Neural crest cell (in vitro differentiated cells): ENCODE results near the gene USP40. TPM values are rescaled to one million over a fixed set of nuclear protein-coding genes. Genes with fewer than 3 reads are reported as not detected.

Experiments
- DNase-seq: peaks from one replicate; pipeline ENCODE4 v3.0.0; 2021; ENCODE audit warnings: low read depth, mixed read lengths, low spot score
- H3K27ac Mint-ChIP-seq: one replicate; pipeline ENCODE4 v1.8.0; 2021; ENCODE audit warnings: mild to moderate bottlenecking, mixed read lengths; ENCODE audit not compliant: unreplicated experiment
- H3K27me3 Mint-ChIP-seq: 2 replicates; pipeline ENCODE4 v1.8.0; 2021; ENCODE audit warnings: low read depth, mild to moderate bottlenecking, mixed read lengths
- H3K36me3 Mint-ChIP-seq: 2 replicates; pipeline ENCODE4 v1.8.0; 2021; ENCODE audit warnings: low read depth, mild to moderate bottlenecking, mixed read lengths
- H3K4me1 Mint-ChIP-seq: 2 replicates; pipeline ENCODE4 v1.8.0; 2021; ENCODE audit warnings: mixed read lengths
- H3K4me3 Mint-ChIP-seq: one replicate; pipeline ENCODE4 v1.8.0; 2021; ENCODE audit warnings: mild to moderate bottlenecking, mixed read lengths
- H3K9me3 Mint-ChIP-seq: 2 replicates; pipeline ENCODE4 v1.8.0; 2021; ENCODE audit warnings: mixed read lengths
- total RNA-seq: library from RNA; stranded (reverse); gene quantifications from 2 replicates; pipeline ENCODE4 v1.2.1, GENCODE V29; 2021
- TF ChIP-seq, protein P1 (sequence below): fragments of 200-600 bp; sonication (generic); conservative IDR thresholded peaks from 2 replicates; pipeline ENCODE4 v1.5.0; 2021; ENCODE audit warnings: antibody characterized with exemption, mild to moderate bottlenecking

Gene USP40
- total RNA-seq, 1 donor from 2014 or later, result 25.3 TPM

DNA sequence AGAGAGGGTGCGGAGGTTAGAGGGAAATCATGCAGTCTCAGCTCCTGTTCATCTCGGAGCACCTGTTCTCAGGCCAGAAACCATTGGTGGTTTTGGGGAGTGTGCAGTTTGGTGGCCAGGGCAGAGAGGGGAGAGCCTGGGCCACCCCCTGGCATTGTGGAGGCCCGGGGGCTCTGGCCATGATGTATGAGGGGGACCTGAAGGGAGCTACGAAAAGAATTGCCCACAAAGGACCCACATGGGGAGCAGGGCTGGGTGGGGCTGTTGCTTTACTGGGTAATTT is 124.6 kb downstream of the USP40 start:
- DNase-seq, result no peak
- H3K27me3 Mint-ChIP-seq, result no peaks in the 10 kb centered on the region
- TF ChIP-seq, protein P1, sequence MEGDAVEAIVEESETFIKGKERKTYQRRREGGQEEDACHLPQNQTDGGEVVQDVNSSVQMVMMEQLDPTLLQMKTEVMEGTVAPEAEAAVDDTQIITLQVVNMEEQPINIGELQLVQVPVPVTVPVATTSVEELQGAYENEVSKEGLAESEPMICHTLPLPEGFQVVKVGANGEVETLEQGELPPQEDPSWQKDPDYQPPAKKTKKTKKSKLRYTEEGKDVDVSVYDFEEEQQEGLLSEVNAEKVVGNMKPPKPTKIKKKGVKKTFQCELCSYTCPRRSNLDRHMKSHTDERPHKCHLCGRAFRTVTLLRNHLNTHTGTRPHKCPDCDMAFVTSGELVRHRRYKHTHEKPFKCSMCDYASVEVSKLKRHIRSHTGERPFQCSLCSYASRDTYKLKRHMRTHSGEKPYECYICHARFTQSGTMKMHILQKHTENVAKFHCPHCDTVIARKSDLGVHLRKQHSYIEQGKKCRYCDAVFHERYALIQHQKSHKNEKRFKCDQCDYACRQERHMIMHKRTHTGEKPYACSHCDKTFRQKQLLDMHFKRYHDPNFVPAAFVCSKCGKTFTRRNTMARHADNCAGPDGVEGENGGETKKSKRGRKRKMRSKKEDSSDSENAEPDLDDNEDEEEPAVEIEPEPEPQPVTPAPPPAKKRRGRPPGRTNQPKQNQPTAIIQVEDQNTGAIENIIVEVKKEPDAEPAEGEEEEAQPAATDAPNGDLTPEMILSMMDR, result no peak
- no peak overlapping the region for H3K4me3 Mint-ChIP-seq
- H3K36me3 Mint-ChIP-seq, result peaks cover 6% of the 10 kb centered on the region
- no peaks in the 10 kb centered on the region for H3K9me3 Mint-ChIP-seq
- H3K4me1 Mint-ChIP-seq, result peaks cover under 1% of the 10 kb centered on the region
- H3K27ac Mint-ChIP-seq, result no peak overlapping the region

DNA sequence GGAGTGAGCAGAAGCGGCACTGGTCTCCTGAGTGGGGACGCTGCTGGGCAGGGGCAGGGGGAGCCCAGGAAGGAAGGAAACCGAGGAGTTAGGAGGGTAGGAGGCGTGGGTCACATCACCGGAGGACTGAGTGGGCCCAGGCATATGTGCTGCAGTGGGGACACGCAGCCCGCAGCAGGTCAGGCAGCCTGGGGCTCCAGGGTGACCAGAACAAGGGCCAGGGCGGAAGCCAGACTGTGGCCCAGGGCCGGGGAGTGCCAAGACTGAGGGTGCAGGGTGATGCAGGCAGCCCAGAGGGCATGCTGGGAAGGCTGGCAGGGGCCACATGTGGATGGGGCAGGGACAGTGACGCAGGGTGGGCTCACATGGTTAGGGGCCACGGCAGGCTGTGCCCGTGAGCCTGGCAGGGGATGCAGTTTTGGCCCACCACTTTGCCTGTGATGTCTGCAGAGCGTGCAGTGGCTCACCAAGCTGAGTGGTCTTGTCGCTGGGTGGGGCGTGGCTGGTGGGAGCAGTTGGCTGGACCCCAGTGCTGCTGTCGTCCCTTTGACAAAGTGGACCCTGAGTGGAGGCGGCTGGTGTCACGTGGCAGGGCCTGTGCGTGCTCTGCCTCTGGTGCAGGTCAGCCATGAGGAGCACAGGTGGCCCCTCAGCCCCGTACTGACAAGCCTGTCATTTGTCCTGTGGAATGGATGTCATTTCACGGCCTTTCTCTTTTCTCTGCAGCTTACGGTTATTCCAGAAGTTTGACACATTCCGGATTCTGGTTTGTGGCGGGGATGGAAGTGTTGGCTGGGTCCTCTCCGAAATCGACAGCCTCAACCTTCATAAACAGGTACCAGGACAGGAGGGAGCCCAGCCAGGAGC is 125.2 kb downstream of the USP40 start:
- Mint-ChIP-seq H3K27me3 (no peaks in the 10 kb centered on the region), H3K4me3 (no peak overlapping the region), H3K9me3 (no peaks in the 10 kb centered on the region), H3K36me3 (peaks cover 6% of the 10 kb centered on the region), H3K27ac (peak overlapping the region; percentile 88), H3K4me1 (no peaks in the 10 kb centered on the region)
- no peak for DNase-seq
- TF ChIP-seq, protein P1, result no peak

DNA sequence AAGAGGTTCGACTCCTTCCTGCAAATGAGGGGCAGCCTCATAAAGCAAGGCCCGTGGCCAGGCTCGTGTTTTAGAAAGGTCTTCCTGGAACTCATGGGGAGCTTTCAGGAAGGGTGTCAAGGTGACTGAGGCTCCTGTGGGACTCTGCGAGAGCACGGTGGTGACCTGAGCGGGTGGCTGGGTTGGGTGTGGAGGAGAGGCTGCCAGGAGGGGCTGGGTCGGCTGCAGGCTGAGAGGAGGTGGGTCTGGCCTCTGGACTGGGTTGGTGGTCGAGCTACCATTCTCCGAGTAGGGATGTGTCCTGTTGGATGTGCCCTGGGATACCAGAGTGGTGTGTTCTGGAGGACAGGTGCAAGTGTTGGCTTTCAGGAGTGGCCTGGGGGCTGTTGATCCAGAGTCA is 125.9 kb downstream of the USP40 start:
- Mint-ChIP-seq H3K36me3 (peaks cover 5% of the 10 kb centered on the region), H3K27me3 (no peaks in the 10 kb centered on the region), H3K4me3 (no peak overlapping the region), H3K4me1 (no peaks in the 10 kb centered on the region), H3K27ac (peak overlapping the region; percentile 88), H3K9me3 (no peaks in the 10 kb centered on the region)
- TF ChIP-seq, protein P1, result no peak
- DNase-seq, result no peak

DNA sequence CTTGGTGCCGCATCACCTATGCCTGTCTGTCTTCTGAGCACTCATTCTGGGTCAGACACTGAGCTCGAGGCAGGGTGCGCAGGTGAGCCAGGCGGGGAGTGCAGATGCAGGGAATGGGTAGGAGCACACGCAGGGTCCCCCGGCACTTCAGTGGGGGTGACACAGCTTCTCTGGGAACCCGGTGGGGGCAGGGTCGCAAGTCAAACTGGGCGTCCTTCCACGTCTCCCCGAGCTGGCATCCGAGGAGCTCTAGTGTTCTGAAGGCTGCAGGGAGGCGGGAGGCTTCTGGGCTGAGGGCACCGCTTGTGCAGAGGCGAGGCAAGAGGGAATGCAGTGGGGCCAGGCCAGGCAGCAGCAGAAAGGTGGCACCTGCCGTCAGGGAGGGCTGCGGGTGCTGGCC is 126.3 kb downstream of the USP40 start:
- Mint-ChIP-seq H3K36me3 (peaks cover 4% of the 10 kb centered on the region), H3K9me3 (no peaks in the 10 kb centered on the region), H3K4me1 (no peaks in the 10 kb centered on the region), H3K27ac (no peak overlapping the region), H3K27me3 (no peaks in the 10 kb centered on the region), H3K4me3 (no peak overlapping the region)
- no peak for DNase-seq
- TF ChIP-seq, protein P1, result no peak

DNA sequence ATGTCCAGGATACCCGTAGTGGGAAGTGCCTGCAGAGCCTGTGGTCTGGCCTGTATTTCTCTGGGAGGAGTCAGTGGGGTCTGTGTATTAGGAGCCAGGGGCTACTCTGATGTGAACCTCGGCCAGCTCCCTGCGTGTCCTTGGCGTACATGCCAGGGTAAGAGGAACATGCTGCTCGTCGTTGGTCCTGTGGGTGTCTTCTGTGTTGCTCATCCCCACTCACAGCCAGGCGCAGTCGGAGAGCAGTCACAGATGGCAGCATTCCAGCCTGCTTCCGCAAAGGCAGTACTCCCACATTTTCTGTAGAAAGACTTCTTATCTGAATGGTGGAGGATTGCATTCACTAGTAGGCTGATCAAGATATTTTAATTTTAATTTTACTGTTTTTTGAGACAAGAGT is 127.4 kb downstream of the USP40 start:
- TF ChIP-seq, protein P1, result no peak
- peaks cover 2% of the 10 kb centered on the region for H3K36me3 Mint-ChIP-seq
- no peak overlapping the region for H3K4me3 Mint-ChIP-seq
- H3K27me3 Mint-ChIP-seq, result no peaks in the 10 kb centered on the region
- no peak for DNase-seq
- no peaks in the 10 kb centered on the region for H3K4me1 Mint-ChIP-seq
- H3K27ac Mint-ChIP-seq, result no peak overlapping the region
- no peaks in the 10 kb centered on the region for H3K9me3 Mint-ChIP-seq
